B cell (primary cell): Measurements from ENCODE around the gene UBAC2. TPM values are rescaled to one million over a fixed set of nuclear protein-coding genes. Genes with fewer than 3 reads are reported as not detected.
A peak's percentile ranks its signal among the peaks of the same experiment; 100 is the strongest.

Experiments used
- ATAC-seq: fragments of 200-7000 bp; cut with Tn5 transposase; one replicate; pipeline ENCODE4 v1.10.0; 2021; ENCODE audit warnings: low read depth, mild to moderate bottlenecking, moderate number of reproducible peaks, moderate library complexity
- CTCF ChIA-PET: fragments of 350-600 bp; sonication (Branson Sonifier 250); formaldehyde crosslinking; loops from one replicate; lab custom pipeline; 2021; ENCODE audit warnings: antibody characterized with exemption, inconsistent platforms; lab: Charles Lee
- POLR2A ChIA-PET: fragments of 350-600 bp; sonication (Branson Sonifier 250); formaldehyde crosslinking; loops from one replicate; lab custom pipeline; 2021; ENCODE audit warnings: antibody characterized with exemption; lab: Charles Lee
- DNase-seq: peaks from one replicate; pipeline ENCODE4 v3.0.0; 2013
- H2AFZ ChIP-seq: 2 replicates; pipeline ENCODE4 v1.6.1; 2012; ENCODE audit warnings: mild to moderate bottlenecking, low read depth, low read length; ENCODE audit not compliant: insufficient read depth, poor library complexity, severe bottlenecking
- H3K27ac ChIP-seq, 2 donors: 1 replicate in 1 of 2; 2 replicates in 1 of 2; pipeline ENCODE4 v1.5.1; 2012 to 2013; ENCODE audit warnings: low read length in 2 of 2, mild to moderate bottlenecking in 2 of 2, moderate library complexity in 1 of 2
- H3K27me3 ChIP-seq, 4 experiments: fragments of 200-600 bp in 1 of 4; sonication (generic) in 1 of 4; replicated peaks in 1 of 4; 1 replicate in 2 of 4; 2 replicates in 2 of 4; pipeline versions ENCODE4 v1.6.1 to v1.7.0; 2013 to 2016; ENCODE audit warnings: low read length in 3 of 4, mild to moderate bottlenecking in 2 of 4, mixed read lengths in 1 of 4, moderate library complexity in 1 of 4; ENCODE audit not compliant: insufficient read depth in 4 of 4, control insufficient read depth in 3 of 4; ENCODE audit errors: control extremely low read depth in 1 of 4
- H3K36me3 ChIP-seq, 2 experiments: replicated peaks in 1 of 2; 1 replicate in 1 of 2; 2 replicates in 1 of 2; pipeline versions ENCODE4 v1.6.1 to v1.7.1; 2013; ENCODE audit warnings: low read length in 1 of 2; ENCODE audit not compliant: insufficient read depth in 2 of 2, control insufficient read depth in 1 of 2; ENCODE audit errors: control extremely low read depth in 1 of 2, extremely low read depth in 1 of 2
- H3K4me1 ChIP-seq, 2 donors: fragments of 200-600 bp in 1 of 2; sonication (generic) in 1 of 2; 1 replicate in 1 of 2; 2 replicates in 1 of 2; pipeline versions ENCODE4 v1.5.1 to v1.6.1; 2013 to 2017; ENCODE audit warnings: low read length in 2 of 2; ENCODE audit not compliant: control insufficient read depth in 2 of 2, insufficient read depth in 2 of 2
- H3K4me2 ChIP-seq: replicated peaks from 2 replicates; pipeline ENCODE3; 2012; ENCODE audit warnings: mild to moderate bottlenecking, low read depth, low read length; ENCODE audit not compliant: poor library complexity, severe bottlenecking
- H3K4me3 ChIP-seq, 5 experiments: fragments of 200-600 bp in 1 of 5; sonication (generic) in 1 of 5; 1 replicate in 3 of 5; 2 replicates in 2 of 5; pipeline versions ENCODE4 v1.5.1 to v1.7.0; 2011 to 2016; ENCODE audit warnings: low read length in 4 of 5, mild to moderate bottlenecking in 4 of 5, low read depth in 2 of 5, control low read depth in 1 of 5, moderate library complexity in 1 of 5; ENCODE audit not compliant: insufficient read depth in 1 of 5; ENCODE audit errors: control extremely low read depth in 1 of 5, extremely low read depth in 1 of 5
- H3K79me2 ChIP-seq: fragments of 200-600 bp; sonication (generic); one replicate; pipeline ENCODE4 v1.6.0; 2016; ENCODE audit warnings: low read length; ENCODE audit not compliant: control insufficient read depth, insufficient read depth
- H3K9ac ChIP-seq: fragments of 200-600 bp; sonication (generic); 2 replicates; pipeline ENCODE4 v1.6.1; 2017; ENCODE audit warnings: mild to moderate bottlenecking, low read length, moderate library complexity
- H3K9me3 ChIP-seq, 3 donors: one replicate each; pipeline versions ENCODE4 v1.6.1 to v1.7.1; 2013; ENCODE audit warnings: low read length in 2 of 3; ENCODE audit not compliant: control insufficient read depth in 2 of 3, insufficient read depth in 1 of 3; ENCODE audit errors: control extremely low read depth in 1 of 3
- H4K20me1 ChIP-seq: 2 replicates; pipeline ENCODE4 v1.6.0; 2012; ENCODE audit warnings: mild to moderate bottlenecking, low read length; ENCODE audit not compliant: insufficient read depth, control insufficient read depth, poor library complexity, severe bottlenecking
- H3K27ac Mint-ChIP-seq: one replicate; pipeline ENCODE4 v1.8.0; 2021; ENCODE audit warnings: mixed read lengths
- H3K27me3 Mint-ChIP-seq: one replicate; pipeline ENCODE4 v1.8.0; 2021; ENCODE audit warnings: mixed read lengths
- H3K4me1 Mint-ChIP-seq: one replicate; pipeline ENCODE4 v1.8.0; 2021; ENCODE audit warnings: mixed read lengths
- H3K4me3 Mint-ChIP-seq: one replicate; pipeline ENCODE4 v1.8.0; 2021; ENCODE audit warnings: mixed read lengths
- H3K9me3 Mint-ChIP-seq: one replicate; pipeline ENCODE4 v1.8.0; 2022; ENCODE audit warnings: mixed read lengths; ENCODE audit not compliant: insufficient read depth
- EZH2 ChIP-seq: IDR thresholded peaks from 2 replicates; pipeline ENCODE4 v1.6.1; 2012; ENCODE audit warnings: borderline replicate concordance, low read depth, mild to moderate bottlenecking, moderate library complexity, low read length; ENCODE audit not compliant: insufficient read depth, poor library complexity, severe bottlenecking
- WGBS: methylation state at CpG from one replicate; pipeline ENCODE4 v1.1.5; 2013; ENCODE audit warnings: missing lambda C conversion rate; ENCODE audit not compliant: insufficient coverage; 5-methylcytosine and 5-hydroxymethylcytosine counted together
- intact Hi-C: fragments of 100-400 bp; cut with micrococcal nuclease; formaldehyde crosslinking; loops from one replicate; pipeline ENCODE4 v1.10.0; 2022
- polyA plus RNA-seq: library from polyadenylated mRNA; depleted of rRNA; stranded (reverse); fragments of >200 nt; gene quantifications from 2 replicates; pipeline ENCODE4 v1.2.3, GENCODE V29; 2012
- total RNA-seq, 2 donors: library from RNA; stranded (reverse); fragments of 120-200 nt in 1 of 2; gene quantifications; 1 replicate in 1 of 2; 2 replicates in 1 of 2; pipeline versions ENCODE4 v1.2.3 to v1.2.4, GENCODE V29; 2013 to 2022
- TF ChIP-seq, protein P1 (sequence below): fragments of 200-600 bp; IDR thresholded peaks from one replicate; pipeline ENCODE4 v1.8.0; 2022; ENCODE audit warnings: antibody characterized with exemption, mild to moderate bottlenecking

Gene UBAC2
- total and polyA plus RNA-seq, 2 donors (not counting 1 experiment from before 2014, with no cell fraction given) = 56.3 to 60.8 TPM

- H3K27ac Mint-ChIP-seq = peak overlapping the region; percentile 85
- Histone ChIP-seq H3K79me2 (peaks cover 54% of the 10 kb centered on the region), H3K27me3 (no peaks in the 10 kb centered on the region), H3K9ac (no peak overlapping the region), H4K20me1 (no peaks in the 10 kb centered on the region), H3K27ac (peak overlapping the region in 1 of 2 donors; percentile 42), H3K36me3 (peaks cover 0 to 24% of the 10 kb centered on the region in 2 experiments), H3K4me1 (peaks cover 77 to 87% of the 10 kb centered on the region in 2 donors), H3K4me2 (peak overlapping the region; percentile 8), H2AFZ (no peak overlapping the region), H3K9me3 (no peaks in the 10 kb centered on the region), H3K4me3 (no peak overlapping the region)
- intact Hi-C loops = no loop called here
- ChIA-PET POLR2A (interaction anchor here (2.8 kb wide), 1 partner anchor 14 kb away, joined by 20 read pairs; no protein-coding TSS in a partner anchor), CTCF (interaction anchor here (1.1 to 2.8 kb wide), 6 partner anchors 12 to 91 kb away, joined by 3 to 17 read pairs (median 8); no protein-coding TSS in a partner anchor)
- ATAC-seq (no peak), DNase-seq (no peak)
- TF ChIP-seq, protein P1, sequence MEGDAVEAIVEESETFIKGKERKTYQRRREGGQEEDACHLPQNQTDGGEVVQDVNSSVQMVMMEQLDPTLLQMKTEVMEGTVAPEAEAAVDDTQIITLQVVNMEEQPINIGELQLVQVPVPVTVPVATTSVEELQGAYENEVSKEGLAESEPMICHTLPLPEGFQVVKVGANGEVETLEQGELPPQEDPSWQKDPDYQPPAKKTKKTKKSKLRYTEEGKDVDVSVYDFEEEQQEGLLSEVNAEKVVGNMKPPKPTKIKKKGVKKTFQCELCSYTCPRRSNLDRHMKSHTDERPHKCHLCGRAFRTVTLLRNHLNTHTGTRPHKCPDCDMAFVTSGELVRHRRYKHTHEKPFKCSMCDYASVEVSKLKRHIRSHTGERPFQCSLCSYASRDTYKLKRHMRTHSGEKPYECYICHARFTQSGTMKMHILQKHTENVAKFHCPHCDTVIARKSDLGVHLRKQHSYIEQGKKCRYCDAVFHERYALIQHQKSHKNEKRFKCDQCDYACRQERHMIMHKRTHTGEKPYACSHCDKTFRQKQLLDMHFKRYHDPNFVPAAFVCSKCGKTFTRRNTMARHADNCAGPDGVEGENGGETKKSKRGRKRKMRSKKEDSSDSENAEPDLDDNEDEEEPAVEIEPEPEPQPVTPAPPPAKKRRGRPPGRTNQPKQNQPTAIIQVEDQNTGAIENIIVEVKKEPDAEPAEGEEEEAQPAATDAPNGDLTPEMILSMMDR = no peak
- TF ChIP-seq EZH2 = no peak
- peak overlapping the region; percentile 42 for H3K4me3 Mint-ChIP-seq
- H3K27me3 Mint-ChIP-seq = no peaks in the 10 kb centered on the region
- peaks cover 85% of the 10 kb centered on the region for H3K4me1 Mint-ChIP-seq
- H3K9me3 Mint-ChIP-seq = peaks cover 3% of the 10 kb centered on the region
- WGBS = no CpG with 5 or more reads among the region's 3 CpGs
Measured at GRCh38 chr13:99361197-99361596, 160.5 kb downstream of the UBAC2 start.

- no peak overlapping the region for H3K4me2 ChIP-seq
- no peak for ATAC-seq
- intact Hi-C loops = no loop called here
- Mint-ChIP-seq H3K9me3 (peaks cover 3% of the 10 kb centered on the region), H3K27ac (peak overlapping the region; percentile 81), H3K27me3 (no peaks in the 10 kb centered on the region), H3K4me3 (peak overlapping the region; percentile 48), H3K4me1 (peaks cover 84% of the 10 kb centered on the region)
- H3K4me3 ChIP-seq = no peak overlapping the region
- H3K27ac ChIP-seq = peak overlapping the region in 1 of 2 donors; percentile 53
- H3K79me2 ChIP-seq = peaks cover 65% of the 10 kb centered on the region
- H3K4me1 ChIP-seq = peaks cover 77 to 87% of the 10 kb centered on the region in 2 donors
- no peak overlapping the region for H3K9ac ChIP-seq
- ChIA-PET CTCF (interaction anchor here (0.6 to 1.1 kb wide), 2 partner anchors 20 to 24 kb away, joined by 3 read pairs; no protein-coding TSS in a partner anchor), POLR2A (no interaction called here)
- no peak overlapping the region for H2AFZ ChIP-seq
- TF ChIP-seq, protein P1 = no peak
- no peak for TF ChIP-seq EZH2
- H3K27me3 ChIP-seq = no peaks in the 10 kb centered on the region
- H4K20me1 ChIP-seq = no peaks in the 10 kb centered on the region
- no peak for DNase-seq
- no peaks in the 10 kb centered on the region for H3K9me3 ChIP-seq
- peaks cover 0 to 22% of the 10 kb centered on the region in 2 experiments for H3K36me3 ChIP-seq
- WGBS = no CpG with 5 or more reads among the region's 1 CpG
Measured at GRCh38 chr13:99362362-99362761, 161.7 kb downstream of the UBAC2 start.
